Stromal cell of bone marrow (primary cell): Measurements from ENCODE around the gene MRPL2.

Source experiments
- DNase-seq: peaks from one replicate; pipeline ENCODE4 v3.0.0-alpha.2; 2012; ENCODE audit warnings: low read depth

MRPL2 gene

GRCh38 chr6:43059168-43060033 is at the start of gene MRPL2, which contains the start of gene KLC4:
Gene MRPL2 (minus strand): TSS chr6:43059434. CDS start chr6:43059381, 53 bp downstream.
Gene KLC4 (plus strand): TSS chr6:43059631. CDS start chr6:43061336, 1,705 bp downstream.
- peak; percentile 98 for DNase-seq

GRCh38 chr6:43107344-43108062 is 48.3 kb upstream of the MRPL2 start:
- DNase-seq, result no peak

- DNase-seq, result no peak
Observed at GRCh38 chr6:43105538-43106222, 46.4 kb upstream of the MRPL2 start.

- no peak for DNase-seq
Observed at GRCh38 chr6:43103253-43103876, 44.1 kb upstream of the MRPL2 start.

GRCh38 chr6:43101497-43101896 is 42.3 kb upstream of the MRPL2 start:
- no peak for DNase-seq

GRCh38 chr6:43097502-43097901 is 38.3 kb upstream of the MRPL2 start:
- DNase-seq, result no peak

- no peak for DNase-seq
Observed at GRCh38 chr6:43097098-43097489, 37.9 kb upstream of the MRPL2 start.

- peak; percentile 86 for DNase-seq
Observed at GRCh38 chr6:43096451-43097097, 37.3 kb upstream of the MRPL2 start.

GRCh38 chr6:43095939-43096338 is 36.7 kb upstream of the MRPL2 start:
- no peak for DNase-seq

- DNase-seq, result peak; percentile 76
Observed at GRCh38 chr6:43093436-43094289, 34.4 kb upstream of the MRPL2 start.

- DNase-seq, result no peak
Observed at GRCh38 chr6:43092635-43093034, 33.4 kb upstream of the MRPL2 start.

GRCh38 chr6:43091436-43091991 is 32.3 kb upstream of the MRPL2 start:
- DNase-seq, result no peak

GRCh38 chr6:43091020-43091419 is 31.8 kb upstream of the MRPL2 start:
- DNase-seq, result no peak

GRCh38 chr6:43090559-43090956 is 31.3 kb upstream of the MRPL2 start:
- DNase-seq, result no peak

- no peak for DNase-seq
Observed at GRCh38 chr6:43089874-43090558, 30.8 kb upstream of the MRPL2 start.

GRCh38 chr6:43089467-43089866 is 30.2 kb upstream of the MRPL2 start:
- no peak for DNase-seq

GRCh38 chr6:43088654-43089056 is 29.4 kb upstream of the MRPL2 start:
- DNase-seq, result no peak

- no peak for DNase-seq
Observed at GRCh38 chr6:43086022-43086658, 26.9 kb upstream of the MRPL2 start.
